HG03575 (cell line): ENCODE measurements around the gene TCF7L1.
"Not testable (repeated sequence)": the region's sequence is repeated elsewhere in the genome, so short reads cannot be mapped to it uniquely, and the experiment has no call there.

ENCODE experiments used
- ATAC-seq: cut with Tn5 transposase; IDR thresholded peaks from one replicate; pipeline ENCODE4 v1.9.1; 2021; ENCODE audit not compliant: unreplicated experiment, insufficient number of reproducible peaks, low FRiP score; ENCODE audit errors: extremely low read depth

The TCF7L1 gene

DNA sequence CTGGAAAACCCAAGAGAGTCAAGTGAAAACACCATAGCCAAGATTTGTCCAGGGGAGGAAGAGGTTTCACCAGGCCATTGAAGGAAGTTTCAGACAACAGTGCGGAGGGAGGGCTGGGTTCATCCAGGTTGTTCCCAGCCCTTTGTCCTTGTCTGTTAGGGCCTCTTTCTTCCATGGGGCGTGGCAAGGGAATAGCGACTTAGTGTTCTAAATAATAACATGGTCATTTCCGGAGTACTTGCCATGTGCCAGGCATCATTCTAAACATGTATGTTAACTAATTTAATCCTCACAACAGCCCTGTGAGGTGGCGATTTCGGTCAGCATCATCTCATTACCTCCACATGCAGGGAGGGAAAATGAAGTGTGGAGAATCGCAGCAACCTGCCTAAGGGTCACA, 77.3 kb downstream of the TCF7L1 start:
- no peak for ATAC-seq

DNA sequence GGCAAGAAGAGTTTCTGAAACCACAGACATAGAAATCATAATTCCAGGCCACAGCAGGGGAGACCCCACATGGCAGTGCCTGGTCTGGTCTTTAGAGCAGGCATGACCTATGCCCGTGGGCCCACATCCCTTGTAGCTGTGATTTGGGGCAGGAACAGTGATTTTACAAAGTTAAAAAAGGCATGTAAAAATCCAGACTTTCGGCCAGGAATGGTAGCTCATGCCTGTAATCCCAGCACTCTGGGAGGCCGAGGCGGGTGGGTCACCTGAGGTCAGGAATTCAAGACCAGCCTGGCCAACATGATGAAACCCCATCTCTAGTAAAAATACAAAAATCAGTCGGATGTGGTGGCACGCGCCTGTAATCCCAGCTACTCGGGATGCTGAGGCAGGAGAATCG, 78.4 kb downstream of the TCF7L1 start:
- ATAC-seq: not testable (repeated sequence)

DNA sequence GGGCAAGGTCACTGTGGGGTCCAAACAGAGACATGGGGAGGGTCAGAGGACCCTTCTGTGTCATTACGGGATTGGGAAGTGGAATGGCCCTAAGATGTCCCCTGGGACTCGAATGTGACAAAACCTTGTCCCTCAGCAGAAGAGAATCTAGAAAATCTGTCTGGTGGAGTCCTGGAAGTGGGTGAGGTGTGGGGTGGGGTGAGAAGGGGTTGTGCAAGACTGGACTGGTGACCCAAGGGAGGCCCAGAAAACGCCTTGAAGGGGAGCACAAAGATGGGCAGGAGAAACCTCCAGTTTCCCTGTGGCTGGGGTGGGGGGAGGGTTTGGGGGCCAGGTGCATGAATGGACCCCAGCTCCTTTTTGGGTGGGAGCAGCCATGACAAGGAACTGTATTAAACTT, 79.6 kb downstream of the TCF7L1 start:
- ATAC-seq: no peak

DNA sequence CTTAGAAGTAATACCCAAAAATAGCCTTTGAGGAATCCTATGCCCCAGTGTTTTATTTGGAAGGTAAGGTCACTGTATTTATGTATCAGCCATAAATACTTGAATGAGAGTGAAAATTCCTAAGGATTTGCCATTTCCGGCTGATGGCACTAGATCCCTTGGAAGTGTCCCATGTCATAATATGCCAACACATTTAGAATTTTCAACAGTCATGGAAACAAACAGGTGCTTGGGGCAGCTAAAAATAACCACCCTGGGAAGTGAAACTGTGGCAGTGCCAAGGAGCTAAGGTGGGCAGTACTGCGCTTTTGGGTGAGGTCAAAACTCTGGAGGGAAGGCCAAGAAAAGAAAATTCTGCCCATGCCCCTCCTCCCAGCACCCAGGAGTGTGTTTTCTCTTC, 80.2 kb downstream of the TCF7L1 start:
- ATAC-seq: no peak

DNA sequence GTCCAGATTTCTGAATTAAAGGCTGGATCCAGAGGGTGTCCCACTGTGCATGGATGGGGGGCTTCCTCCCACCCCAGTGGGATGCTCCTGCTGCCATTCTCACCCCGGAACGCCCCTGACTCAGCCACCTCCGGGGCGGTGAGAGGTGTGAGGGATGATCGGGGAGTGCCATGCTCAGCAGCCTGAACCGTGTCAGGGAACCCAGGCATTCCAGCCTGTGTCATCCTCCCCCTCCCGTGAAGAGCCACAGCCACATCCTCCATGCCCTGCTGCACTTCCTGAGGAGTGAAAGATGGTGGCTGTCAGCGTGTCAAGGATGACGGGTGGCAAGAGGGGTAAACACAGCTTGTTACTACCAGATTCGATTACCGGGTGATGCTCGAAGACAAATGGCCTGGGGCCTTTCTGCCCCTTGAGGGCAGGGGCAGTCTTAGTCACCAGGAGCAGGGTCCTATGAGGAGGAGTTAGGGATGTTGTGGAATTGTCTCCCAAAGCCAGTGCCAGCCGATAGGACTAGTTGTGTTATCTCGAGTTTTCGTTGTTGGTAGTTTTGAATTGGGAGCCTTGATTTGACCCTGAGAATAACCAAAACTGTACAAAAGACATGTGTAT, 80.8 kb downstream of the TCF7L1 start:
- no peak for ATAC-seq

DNA sequence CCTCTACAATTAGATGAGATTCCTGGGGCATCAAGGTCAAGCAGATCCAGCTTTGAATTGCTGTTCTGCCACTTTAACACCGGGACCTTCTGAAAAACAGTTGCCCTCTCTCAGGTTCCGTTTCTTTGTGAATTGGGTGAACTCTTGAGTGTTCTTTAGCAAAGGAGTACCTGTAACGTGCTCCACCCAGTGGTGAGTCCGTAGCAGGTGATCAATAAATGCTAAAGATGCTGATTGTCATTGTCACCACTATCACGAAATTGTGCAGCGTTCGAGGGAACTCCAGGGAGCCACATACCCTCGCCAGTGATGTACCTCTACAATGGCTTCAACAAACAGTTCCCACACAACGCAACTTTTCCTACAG, 81.9 kb downstream of the TCF7L1 start:
- ATAC-seq: no peak

DNA sequence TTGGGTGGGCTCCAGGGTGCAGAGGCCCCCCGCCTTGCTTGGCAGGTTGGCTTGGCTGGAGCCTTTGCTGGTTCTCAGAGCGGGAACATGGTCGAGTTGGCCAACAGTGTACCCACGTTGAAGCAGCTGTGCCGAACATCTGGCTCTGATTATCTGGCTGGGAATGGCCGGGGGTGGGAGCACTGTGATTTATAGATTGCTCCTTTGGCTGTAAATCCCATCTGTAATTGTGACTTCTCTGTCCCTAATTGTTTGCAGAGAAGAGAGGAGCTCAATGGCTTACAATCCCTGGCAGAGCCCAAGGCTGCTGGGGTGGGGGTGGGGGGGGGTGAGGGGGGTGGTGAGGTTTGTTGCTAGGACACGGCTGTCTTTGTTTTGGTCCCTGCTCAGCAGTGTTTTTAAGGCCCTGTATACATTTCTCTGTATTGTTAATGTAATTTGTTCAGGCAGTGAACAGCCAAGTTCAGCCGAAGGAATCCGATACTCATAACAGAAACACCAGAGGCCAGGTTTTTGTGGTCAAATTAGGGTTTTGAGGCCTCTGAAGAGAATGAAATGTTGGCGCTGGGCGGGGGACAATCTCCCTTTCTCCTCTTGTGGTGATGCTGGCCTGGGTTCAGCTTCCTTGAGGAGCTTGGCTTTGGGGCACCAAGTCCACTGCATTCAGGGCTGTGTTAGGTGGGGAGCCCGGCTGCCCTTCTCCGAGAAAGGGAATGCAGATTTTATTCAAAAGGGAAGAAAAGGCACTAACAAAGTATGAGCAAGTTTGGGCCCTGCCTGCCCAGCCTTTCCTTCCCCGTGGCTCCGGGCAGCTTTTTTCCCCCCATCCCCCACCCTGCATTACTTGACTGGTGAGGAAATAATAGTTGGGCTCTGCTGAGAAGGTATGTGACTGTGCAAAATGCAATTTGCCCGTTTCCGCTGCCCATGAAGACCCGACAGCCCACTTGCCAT, 82.5 kb downstream of the TCF7L1 start:
- ATAC-seq: no peak

DNA sequence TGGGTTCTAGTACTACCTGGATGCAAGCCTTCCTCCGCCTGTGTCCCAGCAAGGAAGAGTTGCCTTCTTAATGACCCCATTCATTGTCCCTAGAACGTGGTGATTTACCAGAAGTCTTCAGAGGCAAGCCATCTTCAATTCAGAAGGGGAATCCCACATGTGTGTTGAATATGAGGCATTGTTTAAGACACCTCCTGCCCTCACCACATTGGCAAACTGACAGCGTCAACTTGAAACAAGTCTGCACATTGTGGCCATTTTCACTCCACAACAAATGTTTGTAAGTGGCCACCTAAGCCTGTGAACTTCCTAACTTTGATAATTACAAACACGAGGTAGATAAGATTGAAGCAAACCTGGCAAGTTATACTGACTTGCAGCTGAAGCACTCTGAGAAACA, 83.7 kb downstream of the TCF7L1 start:
- no peak for ATAC-seq

DNA sequence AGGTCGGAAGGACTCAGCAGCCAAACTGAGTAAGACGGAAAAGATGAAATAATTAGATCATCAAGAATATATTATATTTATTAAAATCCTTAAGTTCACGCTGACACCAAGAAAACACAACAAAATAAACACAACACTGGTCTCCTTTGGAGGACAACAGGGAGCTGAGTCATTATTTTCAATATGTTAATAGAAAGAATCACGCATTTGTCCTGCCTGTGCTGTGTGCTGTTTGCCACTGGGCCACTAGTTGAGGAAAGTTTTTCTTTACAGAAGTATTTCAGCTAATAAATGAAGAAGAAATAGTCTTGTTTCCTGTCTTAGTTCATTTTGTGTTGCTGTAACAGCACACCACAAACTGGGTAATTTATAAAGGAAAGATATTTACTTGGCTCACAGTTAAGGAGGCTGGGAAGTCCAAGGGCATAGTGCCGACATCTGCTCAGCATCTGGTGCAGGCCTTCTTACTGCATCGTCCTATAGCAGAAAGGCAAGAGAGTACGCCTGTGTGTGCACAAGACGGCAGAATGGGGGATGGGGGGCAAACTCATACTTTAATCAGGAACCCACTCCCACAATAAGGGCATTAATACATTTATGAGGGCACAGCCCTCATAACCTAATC, 88.0 kb downstream of the TCF7L1 start:
- ATAC-seq: no peak

DNA sequence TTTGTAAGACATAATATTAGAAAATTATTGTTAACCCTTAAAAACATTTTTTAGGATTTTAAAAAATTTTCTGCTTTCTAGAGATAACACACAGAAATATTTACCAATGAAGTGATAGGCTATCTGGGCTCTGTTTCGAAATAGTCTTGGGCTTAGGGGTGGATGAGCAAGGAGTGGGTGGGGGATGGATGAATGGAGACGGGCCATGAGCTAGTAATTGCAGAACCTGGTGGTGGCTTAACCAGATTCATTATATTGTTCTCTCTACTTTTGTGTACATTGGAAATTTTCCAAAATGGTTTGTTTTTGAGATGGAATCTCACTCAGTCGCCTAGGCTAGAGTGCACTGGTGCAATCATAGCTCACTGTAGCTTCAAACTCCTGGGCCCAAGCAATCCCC, 89.6 kb downstream of the TCF7L1 start:
- no peak for ATAC-seq

DNA sequence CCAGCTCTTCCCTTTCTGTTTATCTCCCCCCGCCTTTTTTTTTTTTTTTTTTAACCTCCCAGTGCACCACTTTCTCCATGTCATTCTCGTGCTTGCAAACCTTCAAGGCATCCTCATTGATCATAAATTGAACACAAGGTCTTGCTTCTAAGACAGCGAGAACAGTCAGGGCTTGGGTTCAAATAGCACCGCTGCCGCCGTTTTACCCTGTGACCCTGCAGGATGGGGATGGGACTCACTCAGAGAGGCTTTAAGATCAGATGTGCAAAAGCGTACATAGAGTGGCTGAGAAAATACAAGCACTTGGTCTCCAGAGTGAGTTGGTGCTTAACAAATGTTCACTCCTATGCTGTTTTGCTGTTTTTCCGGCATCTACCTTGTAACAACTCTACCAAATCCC, 93.6 kb downstream of the TCF7L1 start:
- no peak for ATAC-seq

DNA sequence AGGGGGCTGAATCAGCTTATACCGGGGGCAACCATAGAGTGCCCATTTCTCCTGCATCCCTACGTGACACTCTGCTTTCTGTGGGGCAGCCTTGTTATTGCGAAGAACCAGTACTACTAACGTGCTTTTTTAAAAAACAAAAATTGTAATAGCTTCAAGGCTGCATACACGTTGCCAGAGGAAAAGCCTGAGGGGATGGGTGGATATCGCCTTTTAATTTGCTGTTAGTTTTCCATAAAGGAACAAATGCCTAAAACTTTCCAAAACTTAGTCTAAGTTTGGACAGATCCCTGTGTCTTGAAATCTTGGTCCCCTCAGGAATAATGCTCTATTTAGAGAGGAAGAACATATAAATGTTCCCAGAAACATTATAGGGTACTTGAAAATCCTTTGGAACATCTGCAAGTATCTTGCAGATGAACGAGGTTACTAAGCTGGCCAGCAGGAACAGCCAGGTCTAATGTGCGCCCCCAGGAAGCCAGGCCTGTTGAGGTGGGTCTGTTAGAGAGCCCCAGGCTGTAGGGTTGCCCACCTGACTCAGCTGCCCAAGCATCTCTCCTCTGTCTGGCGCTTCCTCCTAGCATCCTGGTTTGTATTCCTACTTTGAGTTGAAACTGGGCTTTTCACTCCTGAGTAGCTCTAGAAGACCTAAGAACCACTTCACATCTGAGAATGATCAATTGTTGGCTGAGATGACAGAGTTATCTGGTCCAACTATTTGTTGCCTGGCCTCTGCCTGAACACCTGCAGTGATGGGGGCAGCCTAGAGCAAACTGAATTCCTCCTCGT, 97.7 kb downstream of the TCF7L1 start:
- ATAC-seq: no peak

DNA sequence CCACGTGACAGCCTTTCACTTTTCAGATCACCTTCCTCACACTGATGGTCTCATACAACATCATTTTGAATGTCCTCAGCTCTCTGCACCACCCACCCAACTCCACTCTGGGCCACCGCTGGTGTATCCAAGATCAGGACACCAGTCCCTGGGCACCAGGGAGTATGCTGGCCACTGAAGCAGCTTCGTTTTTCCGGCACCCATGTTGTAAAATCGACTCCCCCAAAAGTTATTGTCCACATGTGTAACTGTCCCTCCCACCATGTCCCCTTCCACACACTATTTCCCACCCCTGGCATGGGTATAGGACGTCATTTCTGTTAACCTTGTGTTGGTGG, 98.2 kb downstream of the TCF7L1 start:
- ATAC-seq: no peak

DNA sequence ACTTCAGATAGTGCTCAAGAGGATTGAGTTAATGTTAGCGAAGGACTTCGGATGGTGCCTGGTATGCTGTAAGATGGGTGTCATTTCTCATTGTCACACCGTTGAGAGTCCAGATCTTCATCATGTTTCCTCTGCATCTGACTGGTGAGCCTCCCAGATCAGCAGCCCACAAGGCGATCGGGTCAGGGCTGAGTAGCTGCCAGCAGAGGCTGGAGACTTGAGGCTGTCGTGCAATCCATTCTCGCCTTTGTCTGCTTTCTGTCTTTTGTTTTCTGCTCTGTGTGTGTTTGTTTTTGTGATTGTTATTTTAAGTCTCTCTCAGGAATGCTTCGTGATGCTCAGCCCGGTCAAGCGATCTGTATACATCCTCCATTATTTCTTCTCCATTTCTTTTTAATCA, 98.8 kb downstream of the TCF7L1 start:
- ATAC-seq: no peak

DNA sequence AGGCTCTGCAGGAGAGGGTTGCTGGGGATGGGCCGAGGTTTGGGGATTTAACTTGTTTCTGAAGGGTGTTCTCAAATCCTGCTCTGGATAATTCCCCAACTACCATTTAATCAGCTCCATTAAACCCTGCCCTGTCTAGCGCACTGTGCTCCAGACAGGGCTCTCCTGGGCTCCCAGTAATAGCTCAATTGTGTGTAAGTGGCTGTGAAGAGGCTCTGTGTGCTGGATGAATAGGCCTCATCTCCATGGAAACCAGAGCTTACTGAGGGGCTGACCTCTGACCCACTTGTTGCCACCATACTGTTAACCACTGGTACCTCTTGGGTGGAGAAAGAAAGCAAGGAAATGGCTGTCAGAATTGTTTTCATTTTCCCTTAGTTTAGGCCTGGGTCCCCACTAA, 101.7 kb downstream of the TCF7L1 start:
- ATAC-seq: no peak

DNA sequence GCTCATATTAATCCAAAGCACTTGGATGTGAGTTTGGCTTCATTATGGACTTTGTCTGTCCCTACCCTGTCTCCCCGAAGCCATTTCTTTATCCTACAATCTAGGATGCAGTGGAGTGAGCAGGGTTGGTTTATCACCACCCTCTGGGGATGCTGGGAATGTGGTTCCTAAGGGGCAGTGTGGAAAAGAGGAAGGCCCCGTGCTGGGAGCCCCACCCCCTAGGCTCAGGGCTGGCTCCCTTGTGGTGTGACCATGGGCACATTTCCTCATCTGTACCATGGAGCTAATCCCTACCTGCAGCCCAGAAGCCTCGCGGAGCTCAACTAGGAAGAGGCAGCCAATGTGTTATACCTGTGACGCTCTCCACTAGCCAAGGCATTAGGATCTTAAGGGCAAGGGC, 102.1 kb downstream of the TCF7L1 start:
- no peak for ATAC-seq

DNA sequence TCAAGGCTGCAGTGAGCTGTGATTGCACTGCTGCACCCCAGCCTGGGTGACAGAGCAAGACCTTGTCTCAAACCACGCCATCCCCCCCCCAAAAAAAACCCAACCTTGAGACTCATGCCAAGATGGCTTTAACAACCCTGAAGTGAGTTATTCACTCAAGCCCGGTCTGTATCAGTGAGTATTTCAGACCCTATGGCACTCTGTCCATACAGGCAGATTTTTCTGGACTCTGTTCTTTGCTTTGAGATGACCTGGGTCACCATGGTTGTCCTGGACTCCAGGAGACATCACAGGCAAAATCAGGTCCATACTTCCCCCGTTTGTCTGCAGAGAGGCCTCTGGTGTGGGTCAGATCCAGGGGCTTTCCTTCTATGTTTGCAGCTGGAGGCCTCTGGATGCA, 102.9 kb downstream of the TCF7L1 start:
- no peak for ATAC-seq

DNA sequence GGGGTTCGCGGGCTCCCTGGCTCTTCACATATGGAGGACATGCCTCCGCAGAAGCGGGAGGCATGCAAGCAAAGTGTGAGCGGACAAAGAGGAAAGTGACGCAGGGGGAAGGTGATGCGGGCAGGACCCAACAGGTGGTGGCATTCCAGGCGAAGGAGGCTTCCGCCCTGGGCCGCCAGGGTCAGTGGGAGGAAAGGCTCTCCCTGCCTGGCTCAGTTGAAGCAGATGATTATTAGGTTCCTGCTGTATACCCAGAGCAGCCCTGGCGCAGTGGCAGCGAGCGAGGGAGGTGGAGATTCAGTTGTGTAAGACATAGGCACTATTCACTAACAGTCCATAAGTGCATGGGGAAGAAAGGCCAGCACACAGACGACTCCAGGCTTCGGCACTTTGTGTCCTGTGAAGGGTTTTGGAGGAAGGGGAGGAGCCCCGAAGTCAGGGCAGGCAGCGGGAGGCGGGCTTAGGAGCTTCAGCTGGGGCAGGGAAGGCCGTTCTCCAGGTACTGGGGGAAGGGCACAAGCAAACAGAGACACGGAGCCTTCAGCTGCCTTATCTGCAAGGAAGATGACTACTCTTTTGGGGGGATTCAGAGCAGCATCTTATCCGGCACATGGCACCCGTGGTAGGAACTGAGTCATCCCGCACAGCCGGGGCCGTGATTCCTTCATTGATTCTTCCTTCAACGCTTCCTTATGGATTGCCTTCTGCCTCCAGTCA, 104.8 kb downstream of the TCF7L1 start:
- ATAC-seq: no peak

DNA sequence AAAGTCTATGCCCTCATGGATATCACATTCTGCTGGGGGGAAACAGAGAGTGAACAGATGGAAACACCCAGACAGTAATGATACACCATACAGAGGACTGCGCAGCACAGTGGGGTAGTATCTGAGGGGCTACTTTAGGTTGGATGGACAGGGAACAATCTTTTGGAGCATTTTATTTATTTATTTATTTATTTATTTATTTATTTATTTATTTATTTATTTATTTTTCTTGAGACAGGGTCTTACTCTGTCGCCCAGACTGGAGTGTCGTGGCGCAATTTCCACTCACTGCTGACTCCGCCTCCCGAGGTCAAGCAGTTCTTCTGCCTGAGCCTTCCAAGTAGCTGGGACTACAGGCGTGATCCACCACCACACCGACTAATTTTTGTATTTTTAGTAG, 105.4 kb downstream of the TCF7L1 start:
- no peak for ATAC-seq
